ENCODE measurements around the gene SETD3.

GRCh38 chr14:99517643-99518381 is 37.2 kb upstream of the SETD3 start:
- TF ChIP-seq CTCF (IDR thresholded peaks at IDR 0.05; ENCODE audit: insufficient read depth, low read length, poor library complexity, severe bottlenecking) (no peak), EZH2phosphoT487 (conservative IDR thresholded peaks at IDR 0.05; ENCODE audit: low read length) (no peak)

All from SU-DHL-6 (cell line).